ENCODE results near the gene CDKL2. TPM values are rescaled to one million over a fixed set of nuclear protein-coding genes. Genes with fewer than 3 reads are reported as not detected.

CDKL2 gene
- total and polyA plus RNA-seq, 2 of the 4 experiments (the other 2 are of a cell fraction): 0.09 to 0.18 TPM

GRCh38 chr4:75634951-75635350, 4.6 kb upstream of the CDKL2 start:
- Histone ChIP-seq H2BK15ac (ENCODE audit: low read depth, low read length) (no peak overlapping the region; the same call in 2 of the 3 replicates), H3K14ac (replicated peaks; ENCODE audit: low read depth, low read length) (no peak overlapping the region), H3K4me1 (ENCODE audit: control insufficient read depth, insufficient read depth, low read length) (peaks cover 6% of the 10 kb centered on the region), H4K8ac (ENCODE audit: low read depth in 2 of 2, low read length in 2 of 2) (no peak overlapping the region), H2AK5ac (ENCODE audit: low read depth, low read length) (no peak overlapping the region), H4K20me1 (ENCODE audit: insufficient read depth, low read length) (no peaks in the 10 kb centered on the region), H4K91ac (ENCODE audit: insufficient read depth, low read depth, low read length) (no peak overlapping the region), H3K23ac (ENCODE audit: low read depth, low read length) (no peak overlapping the region), H3K18ac (ENCODE audit: low read depth, low read length) (no peak overlapping the region), H3K27me3 (ENCODE audit: control insufficient read depth, insufficient read depth, low read length) (no peaks in the 10 kb centered on the region), H3K4me2 (ENCODE audit: low read depth, low read length) (no peak overlapping the region), H3K9me3 (ENCODE audit: control insufficient read depth, insufficient read depth, low read length) (no peaks in the 10 kb centered on the region), H3K79me1 (ENCODE audit: low read depth in 1 of 2, low read length in 2 of 2) (no peaks in the 10 kb centered on the region), H2BK20ac (ENCODE audit: low read depth, low read length) (no peak overlapping the region), H3K4me3 (ENCODE audit: insufficient read depth, low read depth, low read length) (no peak overlapping the region), H2AK9ac (replicated peaks; ENCODE audit: low read depth, low read length, poor library complexity) (no peak overlapping the region), H3K56ac (ENCODE audit: extremely low read depth, insufficient read depth, low read length) (no peak overlapping the region), H2AFZ (replicated peaks; ENCODE audit: low read length, poor library complexity) (no peak overlapping the region), H2BK5ac (ENCODE audit: low read depth, low read length, poor library complexity, severe bottlenecking) (no peak overlapping the region), H3K4ac (ENCODE audit: low read depth, low read length) (no peak overlapping the region), H2BK120ac (ENCODE audit: low read depth, low read length) (no peak overlapping the region), H3K9ac (ENCODE audit: low read depth, low read length) (no peak overlapping the region), H4K5ac (ENCODE audit: low read depth, low read length) (no peak overlapping the region), H3K36me3 (ENCODE audit: control insufficient read depth, insufficient read depth, low read length) (no peaks in the 10 kb centered on the region; the same call in 1 of the 2 replicates), H3K9me1 (ENCODE audit: insufficient read depth, low read length) (peaks cover 8% of the 10 kb centered on the region), H3K27ac (ENCODE audit: insufficient read depth, low read length) (no peak overlapping the region)
- BruUV-seq (replicated peaks): no TSS peak
- ATAC-seq (ENCODE audit: low read depth): no peak
- dilution Hi-C loops (cut with HindIII; ENCODE audit: low sequenced_read_pairs, unreplicated experiment) (no loop called here), in situ Hi-C loops (cut with MboI; ENCODE audit: low sequenced_read_pairs) (no loop called here), intact Hi-C loops (cut with micrococcal nuclease) (no loop called here)
- ChIA-PET POLR2A (ENCODE audit: unreplicated experiment) (no interaction called here), CTCF (no interaction called here)
- TF ChIP-seq MXI1 (IDR thresholded peaks at IDR 0.05; ENCODE audit: borderline replicate concordance, low read depth, low read length) (no peak), NFE2L2 (IDR thresholded peaks at IDR 0.05; ENCODE audit: low read depth, low read length) (no peak), RFX5 (IDR thresholded peaks at IDR 0.05; ENCODE audit: low read depth, low read length) (no peak), CTCF (conservative IDR thresholded peaks at IDR 0.05; ENCODE audit: low read depth, low read length) (no peak), MAFK (IDR thresholded peaks at IDR 0.05; ENCODE audit: low read depth, low read length) (no peak), POLR2A (IDR thresholded peaks at IDR 0.05; ENCODE audit: low read depth, low read length) (no peak), ELK1 (IDR thresholded peaks at IDR 0.05; ENCODE audit: borderline replicate concordance, low read depth, low read length) (no peak), CEBPB (IDR thresholded peaks at IDR 0.05; ENCODE audit: low read depth, low read length) (no peak), RCOR1 (IDR thresholded peaks at IDR 0.05; ENCODE audit: insufficient replicate concordance, low read length) (no peak), CHD1 (IDR thresholded peaks at IDR 0.05; ENCODE audit: low read depth, low read length) (no peak), MAZ (IDR thresholded peaks at IDR 0.05; ENCODE audit: borderline replicate concordance, low read depth, low read length) (no peak), SMC3 (IDR thresholded peaks at IDR 0.05; ENCODE audit: low read depth, low read length) (no peak), RAD21 (IDR thresholded peaks at IDR 0.05; ENCODE audit: low read length) (no peak)
- WGBS, 2 experiments (ENCODE audit: extremely low coverage in 2 of 2, insufficient read length in 1 of 2): no CpG with 5 or more reads among the region's 2 CpGs
- DNase-seq: peak; percentile 68

Measured in IMR-90 (cell line).